DOHH2 (cell line): ENCODE results near the gene FAF2.

Source experiments
- EZH2phosphoT487 ChIP-seq: fragments of 200-600 bp; sonication (generic); IDR thresholded peaks from 2 replicates; pipeline ENCODE4 v1.6.1; 2017; ENCODE audit warnings: borderline replicate concordance, mild to moderate bottlenecking, antibody characterized with exemption, low read length, moderate library complexity, mixed read lengths
- TF ChIP-seq, protein P1 (sequence below): fragments of 200-600 bp; sonication (generic); IDR thresholded peaks from one replicate; pipeline ENCODE4 v1.5.1; 2014; ENCODE audit warnings: antibody characterized with exemption, mild to moderate bottlenecking, low read depth, low read length; ENCODE audit not compliant: poor library complexity, severe bottlenecking

GRCh38 chr5:176450077-176450476 is 1.9 kb downstream of the FAF2 start:
- TF ChIP-seq, protein P1, sequence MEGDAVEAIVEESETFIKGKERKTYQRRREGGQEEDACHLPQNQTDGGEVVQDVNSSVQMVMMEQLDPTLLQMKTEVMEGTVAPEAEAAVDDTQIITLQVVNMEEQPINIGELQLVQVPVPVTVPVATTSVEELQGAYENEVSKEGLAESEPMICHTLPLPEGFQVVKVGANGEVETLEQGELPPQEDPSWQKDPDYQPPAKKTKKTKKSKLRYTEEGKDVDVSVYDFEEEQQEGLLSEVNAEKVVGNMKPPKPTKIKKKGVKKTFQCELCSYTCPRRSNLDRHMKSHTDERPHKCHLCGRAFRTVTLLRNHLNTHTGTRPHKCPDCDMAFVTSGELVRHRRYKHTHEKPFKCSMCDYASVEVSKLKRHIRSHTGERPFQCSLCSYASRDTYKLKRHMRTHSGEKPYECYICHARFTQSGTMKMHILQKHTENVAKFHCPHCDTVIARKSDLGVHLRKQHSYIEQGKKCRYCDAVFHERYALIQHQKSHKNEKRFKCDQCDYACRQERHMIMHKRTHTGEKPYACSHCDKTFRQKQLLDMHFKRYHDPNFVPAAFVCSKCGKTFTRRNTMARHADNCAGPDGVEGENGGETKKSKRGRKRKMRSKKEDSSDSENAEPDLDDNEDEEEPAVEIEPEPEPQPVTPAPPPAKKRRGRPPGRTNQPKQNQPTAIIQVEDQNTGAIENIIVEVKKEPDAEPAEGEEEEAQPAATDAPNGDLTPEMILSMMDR = no peak
- no peak for TF ChIP-seq EZH2phosphoT487
